ENCODE measurements around the gene ABCC3. TPM values are rescaled to one million over a fixed set of nuclear protein-coding genes. Genes with fewer than 3 reads are reported as not detected.
A peak's percentile ranks its signal among the peaks of the same experiment; 100 is the strongest.

ABCC3 gene
- total RNA-seq, 1 experiment from 2014 or later, result 88.0 TPM

GRCh38 chr17:50590946-50591737, 43.5 kb upstream of the ABCC3 start:
- CTCF ChIA-PET, result no interaction called here
- no TSS peak for BruUV-seq (replicated peaks)
- Mint-ChIP-seq H3K9me3 (ENCODE audit: low read depth, unreplicated experiment) (no peaks in the 10 kb centered on the region), H3K4me1 (ENCODE audit: low read depth, unreplicated experiment) (peaks cover 11% of the 10 kb centered on the region), H3K4me3 (ENCODE audit: low read depth, unreplicated experiment) (no peak overlapping the region), H3K27me3 (ENCODE audit: unreplicated experiment) (peaks cover 89% of the 10 kb centered on the region), H3K27ac (ENCODE audit: unreplicated experiment) (no peak overlapping the region), H3K36me3 (ENCODE audit: insufficient read depth, unreplicated experiment) (peaks cover 4% of the 10 kb centered on the region)
- DNase-seq, result no peak
- TF ChIP-seq CTCF (IDR thresholded peaks at IDR 0.05; ENCODE audit: unreplicated experiment), result no peak
- intact Hi-C loops (cut with micrococcal nuclease; ENCODE audit: unreplicated experiment), result no loop called here

- H3K4me1 Mint-ChIP-seq (ENCODE audit: low read depth, unreplicated experiment), result peaks cover 11% of the 10 kb centered on the region
- no peaks in the 10 kb centered on the region for H3K9me3 Mint-ChIP-seq (ENCODE audit: low read depth, unreplicated experiment)
- H3K27ac Mint-ChIP-seq (ENCODE audit: unreplicated experiment), result no peak overlapping the region
- CTCF ChIA-PET, result no interaction called here
- intact Hi-C loops (cut with micrococcal nuclease; ENCODE audit: unreplicated experiment), result no loop called here
- DNase-seq, result peak; percentile 21
- BruUV-seq (replicated peaks), result no TSS peak
- peaks cover 95% of the 10 kb centered on the region for H3K27me3 Mint-ChIP-seq (ENCODE audit: unreplicated experiment)
- TF ChIP-seq CTCF (IDR thresholded peaks at IDR 0.05; ENCODE audit: unreplicated experiment), result no peak
- H3K4me3 Mint-ChIP-seq (ENCODE audit: low read depth, unreplicated experiment), result no peak overlapping the region
- H3K36me3 Mint-ChIP-seq (ENCODE audit: insufficient read depth, unreplicated experiment), result no peaks in the 10 kb centered on the region
These were observed 41.4 kb upstream of the ABCC3 start for GRCh38 chr17:50593321-50593720.

GRCh38 chr17:50594128-50594823, 40.4 kb upstream of the ABCC3 start:
- CTCF ChIA-PET, result no interaction called here
- no TSS peak for BruUV-seq (replicated peaks)
- peaks cover 4% of the 10 kb centered on the region for H3K4me1 Mint-ChIP-seq (ENCODE audit: low read depth, unreplicated experiment)

GRCh38 chr17:50594892-50595291, 39.8 kb upstream of the ABCC3 start:
- H3K27me3 Mint-ChIP-seq (ENCODE audit: unreplicated experiment), result peaks cover 95% of the 10 kb centered on the region
- no peaks in the 10 kb centered on the region for H3K9me3 Mint-ChIP-seq (ENCODE audit: low read depth, unreplicated experiment)
- no peak overlapping the region for H3K4me3 Mint-ChIP-seq (ENCODE audit: low read depth, unreplicated experiment)
- intact Hi-C loops (cut with micrococcal nuclease; ENCODE audit: unreplicated experiment), result no loop called here
- H3K36me3 Mint-ChIP-seq (ENCODE audit: insufficient read depth, unreplicated experiment), result no peaks in the 10 kb centered on the region
- H3K4me1 Mint-ChIP-seq (ENCODE audit: low read depth, unreplicated experiment), result no peaks in the 10 kb centered on the region
- no peak overlapping the region for H3K27ac Mint-ChIP-seq (ENCODE audit: unreplicated experiment)
- DNase-seq, result no peak
- CTCF ChIA-PET, result no interaction called here
- no TSS peak for BruUV-seq (replicated peaks)
- TF ChIP-seq CTCF (IDR thresholded peaks at IDR 0.05; ENCODE audit: unreplicated experiment), result no peak

More at GRCh38 chr17:50594128-50594823, 40.4 kb upstream of the ABCC3 start:
- no peaks in the 10 kb centered on the region for H3K36me3 Mint-ChIP-seq (ENCODE audit: insufficient read depth, unreplicated experiment)
- H3K27ac Mint-ChIP-seq (ENCODE audit: unreplicated experiment), result no peak overlapping the region
- DNase-seq, result no peak
- peaks cover 95% of the 10 kb centered on the region for H3K27me3 Mint-ChIP-seq (ENCODE audit: unreplicated experiment)
- H3K9me3 Mint-ChIP-seq (ENCODE audit: low read depth, unreplicated experiment), result no peaks in the 10 kb centered on the region
- intact Hi-C loops (cut with micrococcal nuclease; ENCODE audit: unreplicated experiment), result no loop called here
- TF ChIP-seq CTCF (IDR thresholded peaks at IDR 0.05; ENCODE audit: unreplicated experiment), result no peak
- no peak overlapping the region for H3K4me3 Mint-ChIP-seq (ENCODE audit: low read depth, unreplicated experiment)
